Measurements from ENCODE around the gene NRAS. TPM values are rescaled to one million over a fixed set of nuclear protein-coding genes. Genes with fewer than 3 reads are reported as not detected.

Gene NRAS
- polyA plus RNA-seq, 3 donors from 2014 or later: 34.0 to 35.6 (median 34.9) TPM

DNA sequence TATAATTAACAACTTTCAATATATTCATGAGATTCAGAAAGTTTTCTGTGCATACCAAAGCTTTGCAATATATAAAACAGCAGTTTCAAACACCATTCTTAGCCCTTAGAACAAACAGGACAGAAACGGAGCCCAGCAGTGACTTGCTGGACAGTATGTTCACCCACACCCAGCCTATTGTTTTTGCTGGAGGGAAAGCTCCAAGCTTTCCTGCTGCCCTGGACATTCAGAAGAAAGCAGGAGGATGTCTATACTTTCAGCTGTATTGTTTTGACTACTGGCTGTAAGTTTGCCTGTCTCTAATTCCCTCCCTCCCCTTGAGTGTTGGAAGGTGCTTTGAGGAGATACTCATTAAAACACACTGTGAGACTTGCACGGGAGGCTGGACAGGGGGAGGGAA is 56.3 kb downstream of the NRAS start:
- Mint-ChIP-seq H3K36me3 (no peaks in the 10 kb centered on the region), H3K27ac (no peak overlapping the region), H3K4me3 (no peak overlapping the region), H3K9me3 (no peaks in the 10 kb centered on the region), H3K27me3 (ENCODE audit: low read depth in 3 of 3) (peaks cover 2 to 6% (median 5%) of the 10 kb centered on the region in 3 donors), H3K4me1 (no peaks in the 10 kb centered on the region)
- no peak for DNase-seq

Other genes starting within 250 kb of the NRAS start
- gene TRIM33, start 205.6 kb downstream of the NRAS start, polyA plus RNA-seq: 10 to 100 TPM; 17.3 to 43.3 (median 28.0) TPM
- gene BCAS2, start 135.2 kb downstream of the NRAS start, polyA plus RNA-seq: 100 to 1,000 TPM in 1 of 3 donors, 10 to 100 TPM in 2; 91.5 to 159 (median 99.2) TPM
- under 1 TPM; 0.28 to 0.81 (median 0.54) TPM for gene DENND2C, start 46.7 kb downstream of the NRAS start, polyA plus RNA-seq
- gene AMPD1, start 21.2 kb downstream of the NRAS start, polyA plus RNA-seq: not detected
- 100 to 1,000 TPM; 223 to 269 (median 257) TPM for gene CSDE1, start 41.2 kb upstream of the NRAS start, polyA plus RNA-seq
- 10 to 100 TPM; 32.8 to 50.4 (median 37.9) TPM for gene SIKE1, start 63.9 kb upstream of the NRAS start, polyA plus RNA-seq
- gene SYCP1, start 138.1 kb upstream of the NRAS start, polyA plus RNA-seq: not detected

Measured in immature natural killer cell (primary cell).